Lower leg skin (tissue), 3 donors: ENCODE measurements around the gene DSC3.

Experiments
- POLR2A ChIP-seq, 2 donors: fragments of 450-650 bp; IDR thresholded peaks; one replicate each; pipeline ENCODE4 v1.6.1; 2016 to 2017; ENCODE audit warnings: antibody characterized with exemption in 2 of 2, mild to moderate bottlenecking in 1 of 2, moderate library complexity in 1 of 2
- TF ChIP-seq, protein P1 (sequence below), 3 donors: fragments of 450-650 bp; IDR thresholded peaks; one replicate each; pipeline ENCODE4 v1.5.1; 2016; ENCODE audit warnings: antibody characterized with exemption in 3 of 3, mild to moderate bottlenecking in 3 of 3, moderate library complexity in 2 of 3

- no peak for TF ChIP-seq POLR2A (IDR thresholded peaks at IDR 0.05)
- TF ChIP-seq, protein P1, sequence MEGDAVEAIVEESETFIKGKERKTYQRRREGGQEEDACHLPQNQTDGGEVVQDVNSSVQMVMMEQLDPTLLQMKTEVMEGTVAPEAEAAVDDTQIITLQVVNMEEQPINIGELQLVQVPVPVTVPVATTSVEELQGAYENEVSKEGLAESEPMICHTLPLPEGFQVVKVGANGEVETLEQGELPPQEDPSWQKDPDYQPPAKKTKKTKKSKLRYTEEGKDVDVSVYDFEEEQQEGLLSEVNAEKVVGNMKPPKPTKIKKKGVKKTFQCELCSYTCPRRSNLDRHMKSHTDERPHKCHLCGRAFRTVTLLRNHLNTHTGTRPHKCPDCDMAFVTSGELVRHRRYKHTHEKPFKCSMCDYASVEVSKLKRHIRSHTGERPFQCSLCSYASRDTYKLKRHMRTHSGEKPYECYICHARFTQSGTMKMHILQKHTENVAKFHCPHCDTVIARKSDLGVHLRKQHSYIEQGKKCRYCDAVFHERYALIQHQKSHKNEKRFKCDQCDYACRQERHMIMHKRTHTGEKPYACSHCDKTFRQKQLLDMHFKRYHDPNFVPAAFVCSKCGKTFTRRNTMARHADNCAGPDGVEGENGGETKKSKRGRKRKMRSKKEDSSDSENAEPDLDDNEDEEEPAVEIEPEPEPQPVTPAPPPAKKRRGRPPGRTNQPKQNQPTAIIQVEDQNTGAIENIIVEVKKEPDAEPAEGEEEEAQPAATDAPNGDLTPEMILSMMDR (IDR thresholded peaks at IDR 0.05): no peak
These were observed 1.8 kb downstream of the DSC3 start for GRCh38 chr18:31040686-31041270.
